HepG2 (cell line): ENCODE measurements around the gene DAB2IP. TPM values are rescaled to one million over a fixed set of nuclear protein-coding genes. Genes with fewer than 3 reads are reported as not detected.

Source experiments
- ATAC-seq: fragments of 200-7000 bp; cut with Tn5 transposase; 3 replicates; pipeline ENCODE4 v1.9.1; 2020; ENCODE audit warnings: mild to moderate bottlenecking, moderate library complexity
- BruUV-seq: library from RNA; stranded (reverse); fragments of 400-500 nt; replicated peaks from 2 replicates; lab custom pipeline; 2021; lab: Mats Ljungman, UMichigan
- CTCF ChIA-PET: fragments of 300-600 bp; formaldehyde crosslinking; extraction: SDS; loops from one replicate; lab custom pipeline; 2021; ENCODE audit warnings: low total read pairs, inconsistent platforms, low intra/inter-chr PET ratio; lab: Yijun Ruan, JAX
- POLR2A ChIA-PET: fragments of 350-600 bp; sonication (Branson Sonifier 250); formaldehyde crosslinking; loops from one replicate; lab custom pipeline; 2020; ENCODE audit warnings: antibody characterized with exemption, inconsistent platforms; lab: Yijun Ruan, JAX
- DNase-seq: peaks from one replicate; pipeline ENCODE4 v3.0.0-alpha.2; 2015; ENCODE audit warnings: low spot score
- FAIRE-seq: peaks from 3 replicates; lab custom pipeline; 2011; peaks lifted over from hg19 to GRCh38; lab: Jason Lieb, UNC
- H2AFZ ChIP-seq: one replicate; pipeline ENCODE4 v1.6.1; 2011; ENCODE audit warnings: low read length, inconsistent platforms
- H3K27ac ChIP-seq: fragments of 300-600 bp; 3 replicates; pipeline ENCODE4 v1.8.0; 2011; ENCODE audit warnings: mixed run types, mild to moderate bottlenecking, mixed read lengths, low read length, inconsistent platforms; ENCODE audit not compliant: insufficient read depth; ENCODE audit errors: extremely low read length
- H3K27me3 ChIP-seq, 2 experiments: fragments of 200-600 bp in 1 of 2; 2 replicates in 1 of 2; 3 replicates in 1 of 2; pipeline versions ENCODE4 v1.6.0 to v1.8.0; 2011; ENCODE audit warnings: low read length in 2 of 2, mild to moderate bottlenecking in 2 of 2, moderate library complexity in 2 of 2, inconsistent platforms in 1 of 2; ENCODE audit not compliant: insufficient read depth in 2 of 2, control insufficient read depth in 1 of 2
- H3K36me3 ChIP-seq, 2 experiments: fragments of 200-600 bp in 1 of 2; replicated peaks in 1 of 2; 2 replicates in 1 of 2; 3 replicates in 1 of 2; pipeline versions ENCODE4 v1.5.1 to v1.8.0; 2011; ENCODE audit warnings: low read length in 2 of 2, inconsistent platforms in 1 of 2; ENCODE audit not compliant: insufficient read depth in 2 of 2, control insufficient read depth in 1 of 2
- H3K4me1 ChIP-seq: 2 replicates; pipeline ENCODE4 v1.5.1; 2012; ENCODE audit warnings: low read length, inconsistent platforms; ENCODE audit not compliant: insufficient read depth
- H3K4me2 ChIP-seq: 2 replicates; pipeline ENCODE4 v1.6.0; 2011; ENCODE audit warnings: low read depth, low read length, inconsistent platforms
- H3K4me3 ChIP-seq, 3 experiments: fragments of 200-600 bp in 1 of 3; sonication (generic), shearing (Covaris generic) in 1 of 3; replicated peaks in 1 of 3; 2 replicates each; pipeline ENCODE4 v1.5.1; 2011 to 2016; ENCODE audit warnings: low read length in 3 of 3, inconsistent platforms in 2 of 3, low read depth in 2 of 3, mild to moderate bottlenecking in 2 of 3, control low read depth in 1 of 3, mixed read lengths in 1 of 3; ENCODE audit not compliant: insufficient read depth in 1 of 3
- H3K79me2 ChIP-seq: one replicate; pipeline ENCODE4 v1.6.1; 2011; ENCODE audit warnings: low read length, inconsistent platforms; ENCODE audit not compliant: insufficient read depth
- H3K9ac ChIP-seq: 2 replicates; pipeline ENCODE4 v1.6.0; 2011; ENCODE audit warnings: mild to moderate bottlenecking, low read depth, low read length, inconsistent platforms; ENCODE audit not compliant: insufficient read depth
- H3K9me3 ChIP-seq: 2 replicates; pipeline ENCODE4 v1.5.1; 2012; ENCODE audit warnings: mild to moderate bottlenecking, low read length
- H4K20me1 ChIP-seq: 2 replicates; pipeline ENCODE4 v1.6.0; 2011; ENCODE audit warnings: inconsistent platforms, mild to moderate bottlenecking, low read length, moderate library complexity; ENCODE audit not compliant: insufficient read depth
- ATF7-NPFF ChIP-seq: sonication (generic); formaldehyde crosslinking; IDR thresholded peaks from 2 replicates; pipeline ENCODE4 v1.8.1; 2023; ENCODE audit warnings: mild to moderate bottlenecking, low read depth, missing genetic modification reagents, moderate library complexity
- CAMTA2 ChIP-seq: sonication (generic); formaldehyde crosslinking; IDR thresholded peaks from 2 replicates; pipeline ENCODE4 v1.4.0; 2020; ENCODE audit warnings: mild to moderate bottlenecking, missing genetic modification reagents, borderline replicate concordance
- HMGXB3 ChIP-seq: sonication (generic); formaldehyde crosslinking; IDR thresholded peaks from 2 replicates; pipeline ENCODE4 v1.4.0; 2020; ENCODE audit warnings: missing genetic modification reagents, borderline replicate concordance
- KAT7 ChIP-seq: IDR thresholded peaks from 2 replicates; pipeline ENCODE4 v1.6.1; 2018; ENCODE audit warnings: borderline replicate concordance, missing compliant biosample characterization
- PHF20 ChIP-seq: sonication (generic); formaldehyde crosslinking; IDR thresholded peaks from 2 replicates; pipeline ENCODE4 v1.5.0; 2020; ENCODE audit warnings: mild to moderate bottlenecking, missing genetic modification reagents
- RNF2 ChIP-seq: fragments of 450-650 bp; conservative IDR thresholded peaks from 2 replicates; pipeline ENCODE4 v1.6.1; 2016; ENCODE audit warnings: low read depth
- SMAD3 ChIP-seq: sonication (generic); formaldehyde crosslinking; IDR thresholded peaks from 2 replicates; pipeline ENCODE4 v1.4.0; 2020; ENCODE audit warnings: missing genetic modification reagents
- SNRNP70 ChIP-seq: fragments of 200-400 bp; formaldehyde crosslinking; IDR thresholded peaks from 2 replicates; pipeline ENCODE4 v1.6.1; 2017; ENCODE audit warnings: mild to moderate bottlenecking, low read depth, low read length, moderate library complexity
- ZBTB10 ChIP-seq: sonication (generic); formaldehyde crosslinking; IDR thresholded peaks from 2 replicates; pipeline ENCODE4 v1.4.0; 2020; ENCODE audit warnings: missing genetic modification reagents, borderline replicate concordance
- ZNF550 ChIP-seq: sonication (generic); formaldehyde crosslinking; IDR thresholded peaks from 2 replicates; pipeline ENCODE4 v1.4.0; 2020; ENCODE audit warnings: mild to moderate bottlenecking, missing genetic modification reagents, borderline replicate concordance
- ZNF557 ChIP-seq: sonication (generic); formaldehyde crosslinking; IDR thresholded peaks from 2 replicates; pipeline ENCODE4 v1.4.0; 2020; ENCODE audit warnings: missing genetic modification reagents
- ZNF674 ChIP-seq: sonication (generic); formaldehyde crosslinking; IDR thresholded peaks from 2 replicates; pipeline ENCODE4 v1.5.0; 2020; ENCODE audit warnings: low read depth, mild to moderate bottlenecking, missing genetic modification reagents
- ZNF749 ChIP-seq: sonication (generic); formaldehyde crosslinking; IDR thresholded peaks from 2 replicates; pipeline ENCODE4 v1.8.0; 2022; ENCODE audit warnings: mild to moderate bottlenecking, missing genetic modification reagents, moderate library complexity, borderline replicate concordance
- ZNF891 ChIP-seq: sonication (generic); formaldehyde crosslinking; IDR thresholded peaks from 2 replicates; pipeline ENCODE4 v1.5.0; 2020; ENCODE audit warnings: mild to moderate bottlenecking, missing genetic modification reagents
- WGBS: methylation state at CpG from one replicate; pipeline ENCODE4 v1.1.6; 2017; ENCODE audit warnings: low lambda C conversion rate; 5-methylcytosine and 5-hydroxymethylcytosine counted together
- in situ Hi-C: cut with HindIII; loops from 2 replicates; pipeline ENCODE4 v1.10.0; 2017; ENCODE audit warnings: low pct_unique_long_range_greater_than_20kb; ENCODE audit not compliant: extremely low pct_ligation_motif_present
- intact Hi-C: fragments of 100-400 bp; cut with micrococcal nuclease; formaldehyde crosslinking; loops from one replicate; pipeline ENCODE4 v1.10.0; 2022; ENCODE audit not compliant: unreplicated experiment
- polyA plus RNA-seq, 8 experiments: library from polyadenylated mRNA; depleted of rRNA in 3 of 8; stranded (reverse) in 7 of 8; unstranded in 1 of 8; fragments of >200 nt; fragmentation: Illumina TruSeq in 4 of 8; extraction: Trizol in 4 of 8; gene quantifications; 2 replicates each; pipeline versions ENCODE4 v1.2.1 to v1.2.3, GENCODE V29; 2011 to 2016; ENCODE audit warnings: low read depth in 4 of 8, missing spikeins in 1 of 8, mixed read lengths in 1 of 8; ENCODE audit not compliant: insufficient read depth in 1 of 8
- total RNA-seq, 5 experiments: library from RNA; depleted of rRNA; stranded (reverse); fragments of >200 nt; fragmentation: Illumina TruSeq; extraction: Trizol; gene quantifications; 2 replicates each; pipeline ENCODE4 v1.2.3, GENCODE V29; 2016; ENCODE audit warnings: low read depth in 1 of 5
- TF ChIP-seq, protein P1 (sequence below): sonication (generic); formaldehyde crosslinking; IDR thresholded peaks from 2 replicates; pipeline ENCODE4 v1.4.0; 2020; ENCODE audit warnings: mild to moderate bottlenecking, low read depth, missing genetic modification reagents
- TF ChIP-seq, protein P2 (sequence below): sonication (generic); formaldehyde crosslinking; conservative IDR thresholded peaks from 2 replicates; pipeline ENCODE4 v1.4.0; 2020; ENCODE audit warnings: missing genetic modification reagents

DAB2IP gene
- total and polyA plus RNA-seq, 2 of the 13 experiments (the other 11 are each of a cell fraction or from before 2014, with no cell fraction given), result 25.3 to 37.9 TPM

DNA sequence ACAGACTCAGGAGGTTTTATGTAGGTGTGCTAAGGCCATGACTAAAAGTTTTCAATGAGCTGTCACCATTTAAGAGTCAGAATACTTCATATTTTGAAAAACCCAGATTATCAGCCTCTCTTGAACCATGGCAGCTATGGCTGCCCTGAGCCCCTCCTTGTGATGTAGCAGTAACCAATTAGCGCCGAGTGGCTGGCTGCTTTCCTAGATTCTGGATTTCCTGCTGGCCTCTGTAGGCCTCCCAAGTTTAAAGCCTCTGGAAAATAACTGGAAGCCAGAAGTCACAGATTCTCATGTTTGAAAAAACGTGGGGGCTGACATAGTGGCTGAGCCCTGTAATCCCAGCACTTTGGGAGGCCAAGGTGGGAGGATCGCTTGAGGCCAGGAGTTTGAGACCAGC is 25.5 kb downstream of the DAB2IP start (continued):
- TF ChIP-seq RNF2 (no peak), CAMTA2 (CRISPR knock-in tag) (no peak), ZNF749 (CRISPR knock-in tag) (no peak), ZNF674 (no peak), ZNF557 (no peak), SMAD3 (CRISPR knock-in tag) (no peak), ZBTB10 (no peak)
- TF ChIP-seq, protein P1, sequence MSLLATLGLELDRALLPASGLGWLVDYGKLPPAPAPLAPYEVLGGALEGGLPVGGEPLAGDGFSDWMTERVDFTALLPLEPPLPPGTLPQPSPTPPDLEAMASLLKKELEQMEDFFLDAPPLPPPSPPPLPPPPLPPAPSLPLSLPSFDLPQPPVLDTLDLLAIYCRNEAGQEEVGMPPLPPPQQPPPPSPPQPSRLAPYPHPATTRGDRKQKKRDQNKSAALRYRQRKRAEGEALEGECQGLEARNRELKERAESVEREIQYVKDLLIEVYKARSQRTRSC, result no peak
- TF ChIP-seq, all 625 proteins: peak for 0

DNA sequence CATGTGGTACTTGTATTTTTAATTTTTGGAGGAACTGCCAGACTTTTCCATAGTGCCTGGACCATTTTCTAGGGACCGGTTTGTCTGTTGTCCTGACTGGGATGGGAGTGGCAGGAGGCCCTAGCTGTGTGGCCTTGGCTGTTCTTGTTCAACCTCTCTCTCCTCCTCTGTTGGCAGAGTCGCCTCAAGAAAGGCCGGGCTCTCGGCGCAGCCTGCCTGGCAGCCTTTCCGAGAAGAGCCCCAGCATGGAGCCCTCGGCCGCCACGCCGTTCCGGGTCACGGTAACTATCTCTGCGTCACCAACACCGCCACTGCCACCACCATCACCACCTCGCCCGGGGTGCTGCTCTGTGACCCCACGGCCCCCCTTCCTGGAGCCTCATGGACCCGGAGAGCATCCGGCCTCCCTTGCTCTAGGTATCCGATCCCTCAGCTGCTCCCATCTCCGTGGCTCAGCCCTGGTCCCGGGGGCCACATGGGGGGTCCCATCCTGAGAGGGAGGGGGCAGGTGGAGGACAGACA is 27.1 kb downstream of the DAB2IP start:
- Histone ChIP-seq H3K4me2 (no peak overlapping the region), H3K36me3 (no peaks in the 10 kb centered on the region; a peak in 1 of 5 replicates), H3K79me2 (no peaks in the 10 kb centered on the region), H3K9ac (no peak overlapping the region), H3K4me1 (peaks cover 17% of the 10 kb centered on the region), H3K27me3 (no peaks in the 10 kb centered on the region), H2AFZ (no peak overlapping the region), H3K27ac (no peak overlapping the region), H3K4me3 (no peak overlapping the region), H4K20me1 (no peaks in the 10 kb centered on the region), H3K9me3 (no peaks in the 10 kb centered on the region)
- no TSS peak for BruUV-seq
- ChIA-PET CTCF (no interaction called here), POLR2A (no interaction called here)
- no peak for ATAC-seq
- WGBS, result 93% methylated on average over 20 of the region's 22 CpGs
- no peak for DNase-seq
- intact Hi-C loops, result no loop called here
- in situ Hi-C loops, result no loop called here
- FAIRE-seq, result no peak
- TF ChIP-seq HMGXB3 (CRISPR knock-in tag) (no peak), ZNF891 (no peak), ATF7-NPFF (no peak), PHF20 (CRISPR knock-in tag) (no peak), KAT7 (CRISPR knock-in tag) (no peak), ZNF550 (CRISPR knock-in tag) (no peak), SNRNP70 (no peak)
- TF ChIP-seq, protein P2, sequence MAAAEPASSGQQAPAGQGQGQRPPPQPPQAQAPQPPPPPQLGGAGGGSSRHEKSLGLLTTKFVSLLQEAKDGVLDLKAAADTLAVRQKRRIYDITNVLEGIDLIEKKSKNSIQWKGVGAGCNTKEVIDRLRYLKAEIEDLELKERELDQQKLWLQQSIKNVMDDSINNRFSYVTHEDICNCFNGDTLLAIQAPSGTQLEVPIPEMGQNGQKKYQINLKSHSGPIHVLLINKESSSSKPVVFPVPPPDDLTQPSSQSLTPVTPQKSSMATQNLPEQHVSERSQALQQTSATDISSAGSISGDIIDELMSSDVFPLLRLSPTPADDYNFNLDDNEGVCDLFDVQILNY (CRISPR knock-in tag), result no peak
